ENCODE results near the gene PLA2G4E. TPM values are rescaled to one million over a fixed set of nuclear protein-coding genes. Genes with fewer than 3 reads are reported as not detected.

The PLA2G4E gene
- total and polyA plus RNA-seq, 2 donors (not counting 1 experiment from before 2014, with no cell fraction given) = not detected

DNA sequence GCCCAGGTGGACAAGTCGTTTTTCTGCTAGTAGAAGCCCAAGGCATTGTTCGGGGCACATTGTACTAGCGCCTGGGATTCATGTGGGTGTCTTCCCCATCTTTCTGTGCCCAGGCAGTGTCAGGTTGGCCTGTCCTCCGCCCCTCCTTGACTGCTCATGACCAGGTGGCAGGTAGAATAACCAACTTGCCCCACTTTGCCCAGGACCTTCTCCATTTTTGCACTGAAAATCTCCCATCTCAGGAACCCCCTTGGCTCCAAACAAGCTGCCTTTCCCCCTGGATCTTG, 39.6 kb upstream of the PLA2G4E start:
- H3K9me3 ChIP-seq (ENCODE audit: control insufficient read depth, insufficient read depth, low read depth, low read length) = no peaks in the 10 kb centered on the region
- no peak for TF ChIP-seq EZH2 (IDR thresholded peaks at IDR 0.05; ENCODE audit: low read length, missing control alignments)
- TF ChIP-seq, protein P1, sequence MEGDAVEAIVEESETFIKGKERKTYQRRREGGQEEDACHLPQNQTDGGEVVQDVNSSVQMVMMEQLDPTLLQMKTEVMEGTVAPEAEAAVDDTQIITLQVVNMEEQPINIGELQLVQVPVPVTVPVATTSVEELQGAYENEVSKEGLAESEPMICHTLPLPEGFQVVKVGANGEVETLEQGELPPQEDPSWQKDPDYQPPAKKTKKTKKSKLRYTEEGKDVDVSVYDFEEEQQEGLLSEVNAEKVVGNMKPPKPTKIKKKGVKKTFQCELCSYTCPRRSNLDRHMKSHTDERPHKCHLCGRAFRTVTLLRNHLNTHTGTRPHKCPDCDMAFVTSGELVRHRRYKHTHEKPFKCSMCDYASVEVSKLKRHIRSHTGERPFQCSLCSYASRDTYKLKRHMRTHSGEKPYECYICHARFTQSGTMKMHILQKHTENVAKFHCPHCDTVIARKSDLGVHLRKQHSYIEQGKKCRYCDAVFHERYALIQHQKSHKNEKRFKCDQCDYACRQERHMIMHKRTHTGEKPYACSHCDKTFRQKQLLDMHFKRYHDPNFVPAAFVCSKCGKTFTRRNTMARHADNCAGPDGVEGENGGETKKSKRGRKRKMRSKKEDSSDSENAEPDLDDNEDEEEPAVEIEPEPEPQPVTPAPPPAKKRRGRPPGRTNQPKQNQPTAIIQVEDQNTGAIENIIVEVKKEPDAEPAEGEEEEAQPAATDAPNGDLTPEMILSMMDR (conservative IDR thresholded peaks at IDR 0.05 in 1 of 2, IDR thresholded peaks at IDR 0.05 in 1 of 2; ENCODE audit: low read depth in 1 of 2, low read length in 2 of 2) = no peak
- DNase-seq (ENCODE audit: low read depth in 2 of 2) = no peak

DNA sequence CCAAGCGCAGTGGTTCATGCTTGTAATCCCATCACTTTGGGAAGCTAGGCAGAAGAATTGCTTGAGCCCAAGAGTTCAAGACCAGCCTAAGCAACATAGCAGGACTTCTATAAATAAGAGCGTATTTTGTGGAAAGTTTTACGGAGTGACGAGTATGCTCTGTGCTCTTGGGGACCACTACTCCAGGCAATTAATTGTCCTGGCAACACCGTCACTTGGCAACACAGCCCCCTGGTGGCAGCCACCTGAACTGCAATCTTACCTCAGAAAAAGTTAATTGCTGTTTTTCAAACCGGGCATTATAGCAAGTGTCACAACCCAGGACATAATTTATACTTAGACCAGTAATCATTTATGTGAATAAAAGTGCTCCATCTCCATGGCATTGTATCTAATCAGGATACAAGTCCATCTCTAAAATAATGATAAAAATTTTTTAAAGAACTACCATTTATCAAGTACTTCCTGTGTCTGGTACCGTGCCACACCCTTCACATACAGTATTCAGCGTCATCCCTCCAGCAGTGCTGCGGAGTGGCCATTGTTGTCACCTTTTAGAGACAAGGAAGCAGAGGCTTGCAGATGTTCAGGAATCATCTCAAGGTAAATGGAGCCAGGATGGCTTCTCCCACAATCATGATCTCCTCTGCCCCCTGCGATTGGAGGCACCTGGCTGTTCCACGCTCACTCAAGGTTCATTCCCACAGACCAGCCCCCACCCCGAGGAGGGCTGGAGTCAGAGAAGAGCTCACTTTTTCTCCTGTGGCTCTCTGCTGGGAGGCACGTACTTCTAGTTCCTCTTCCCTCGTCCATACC, 39.0 kb upstream of the PLA2G4E start:
- TF ChIP-seq, protein P1 (conservative IDR thresholded peaks at IDR 0.05 in 1 of 2, IDR thresholded peaks at IDR 0.05 in 1 of 2; ENCODE audit: low read depth in 1 of 2, low read length in 2 of 2) = peak; percentile 88 to 91
- TF ChIP-seq EZH2 (IDR thresholded peaks at IDR 0.05; ENCODE audit: low read length, missing control alignments) = no peak
- Histone ChIP-seq H3K9ac (ENCODE audit: insufficient read depth, low read length) (no peak overlapping the region), H3K9me3 (ENCODE audit: control insufficient read depth, insufficient read depth, low read depth, low read length) (no peaks in the 10 kb centered on the region), H2AFZ (ENCODE audit: low read length) (no peak overlapping the region), H3K36me3 (ENCODE audit: control insufficient read depth, insufficient read depth, low read length) (no peaks in the 10 kb centered on the region), H3K4me2 (ENCODE audit: extremely low read depth, insufficient read depth, low read length) (no peak overlapping the region), H4K20me1 (ENCODE audit: control insufficient read depth, extremely low read depth, insufficient read depth, low read length) (no peaks in the 10 kb centered on the region), H3K27me3 (ENCODE audit: control insufficient read depth, insufficient read depth, low read length) (peaks cover 12% of the 10 kb centered on the region), H3K27ac (ENCODE audit: insufficient read depth, low read length) (no peak overlapping the region), H3K4me1 (ENCODE audit: control insufficient read depth, extremely low read depth, insufficient read depth, low read length) (peaks cover 5% of the 10 kb centered on the region), H3K79me2 (ENCODE audit: control insufficient read depth, insufficient read depth, low read length) (no peaks in the 10 kb centered on the region), H3K4me3 (replicated peaks in 1 of 4; ENCODE audit: control extremely low read depth in 1 of 4, insufficient read depth in 1 of 4, low read depth in 3 of 4, low read length in 4 of 4) (no peak overlapping the region)
- DNase-seq (ENCODE audit: low read depth in 2 of 2) = peak; percentile 16 to 31

More for the DNA sequence above, 39.6 kb upstream of the PLA2G4E start:
- H3K9ac ChIP-seq (ENCODE audit: insufficient read depth, low read length) = no peak overlapping the region
- H3K27ac ChIP-seq (ENCODE audit: insufficient read depth, low read length) = no peak overlapping the region
- no peaks in the 10 kb centered on the region for H3K36me3 ChIP-seq (ENCODE audit: control insufficient read depth, insufficient read depth, low read length)
- H4K20me1 ChIP-seq (ENCODE audit: control insufficient read depth, extremely low read depth, insufficient read depth, low read length) = no peaks in the 10 kb centered on the region
- no peak overlapping the region for H2AFZ ChIP-seq (ENCODE audit: low read length)
- no peak overlapping the region for H3K4me2 ChIP-seq (ENCODE audit: extremely low read depth, insufficient read depth, low read length)
- no peaks in the 10 kb centered on the region for H3K79me2 ChIP-seq (ENCODE audit: control insufficient read depth, insufficient read depth, low read length)
- no peak overlapping the region for H3K4me3 ChIP-seq (replicated peaks in 1 of 4; ENCODE audit: control extremely low read depth in 1 of 4, insufficient read depth in 1 of 4, low read depth in 3 of 4, low read length in 4 of 4)
- H3K4me1 ChIP-seq (ENCODE audit: control insufficient read depth, extremely low read depth, insufficient read depth, low read length) = peaks cover 5% of the 10 kb centered on the region
- peaks cover 16% of the 10 kb centered on the region for H3K27me3 ChIP-seq (ENCODE audit: control insufficient read depth, insufficient read depth, low read length)

DNA sequence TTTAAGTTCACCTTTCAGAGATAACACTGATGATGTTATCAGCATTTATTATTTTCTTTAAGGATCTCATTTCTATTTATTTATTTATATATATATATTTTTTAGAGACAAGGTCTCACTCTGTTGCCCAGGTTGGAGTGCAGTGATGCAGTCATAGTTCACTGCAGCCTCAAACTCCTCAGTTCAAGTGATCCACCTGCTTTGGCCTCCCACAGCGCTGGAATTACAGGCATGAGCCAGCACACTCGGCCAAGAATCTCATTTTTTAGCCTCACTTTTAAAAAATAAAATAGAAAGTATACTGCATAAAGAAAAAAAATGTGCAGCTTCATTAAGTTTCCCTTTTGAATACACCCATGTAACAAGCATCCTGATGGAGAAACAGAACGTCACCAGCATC, 37.9 kb upstream of the PLA2G4E start:
- no peak overlapping the region for H3K9ac ChIP-seq (ENCODE audit: insufficient read depth, low read length)
- H3K27ac ChIP-seq (ENCODE audit: insufficient read depth, low read length) = no peak overlapping the region
- H3K36me3 ChIP-seq (ENCODE audit: control insufficient read depth, insufficient read depth, low read length) = no peaks in the 10 kb centered on the region
- no peak overlapping the region for H3K4me2 ChIP-seq (ENCODE audit: extremely low read depth, insufficient read depth, low read length)
- no peak for DNase-seq (ENCODE audit: low read depth in 2 of 2)
- no peaks in the 10 kb centered on the region for H4K20me1 ChIP-seq (ENCODE audit: control insufficient read depth, extremely low read depth, insufficient read depth, low read length)
- H3K4me1 ChIP-seq (ENCODE audit: control insufficient read depth, extremely low read depth, insufficient read depth, low read length) = peaks cover 5% of the 10 kb centered on the region
- H3K79me2 ChIP-seq (ENCODE audit: control insufficient read depth, insufficient read depth, low read length) = no peaks in the 10 kb centered on the region
- no peak overlapping the region for H2AFZ ChIP-seq (ENCODE audit: low read length)
- H3K9me3 ChIP-seq (ENCODE audit: control insufficient read depth, insufficient read depth, low read depth, low read length) = no peaks in the 10 kb centered on the region
- TF ChIP-seq EZH2 (IDR thresholded peaks at IDR 0.05; ENCODE audit: low read length, missing control alignments) = no peak
- TF ChIP-seq, protein P1 (conservative IDR thresholded peaks at IDR 0.05 in 1 of 2, IDR thresholded peaks at IDR 0.05 in 1 of 2; ENCODE audit: low read depth in 1 of 2, low read length in 2 of 2) = no peak
- peaks cover 12% of the 10 kb centered on the region for H3K27me3 ChIP-seq (ENCODE audit: control insufficient read depth, insufficient read depth, low read length)
- no peak overlapping the region for H3K4me3 ChIP-seq (replicated peaks in 1 of 4; ENCODE audit: control extremely low read depth in 1 of 4, insufficient read depth in 1 of 4, low read depth in 3 of 4, low read length in 4 of 4)

Data from fibroblast of lung (primary cell).